ENCODE results near the gene C3orf85. TPM values are rescaled to one million over a fixed set of nuclear protein-coding genes. Genes with fewer than 3 reads are reported as not detected.

Gene C3orf85
- total and polyA plus RNA-seq, 7 donors: 5.1 to 36.5 (median 18.6) TPM; not detected in 4

- H3K36me3 ChIP-seq: no peaks in the 10 kb centered on the region
- no peaks in the 10 kb centered on the region for H3K4me1 ChIP-seq
- DNase-seq: no peak
- H3K27ac ChIP-seq: no peak overlapping the region
- no peaks in the 10 kb centered on the region for H3K27me3 ChIP-seq
- H3K4me3 ChIP-seq: no peak overlapping the region
- no peak for TF ChIP-seq POLR2AphosphoS5 (IDR thresholded peaks at IDR 0.05)
- TF ChIP-seq CTCF (IDR thresholded peaks at IDR 0.05): no peak
- TF ChIP-seq EP300 (IDR thresholded peaks at IDR 0.05): no peak
- no peak for TF ChIP-seq POLR2A (IDR thresholded peaks at IDR 0.05)
- WGBS, 2 donors: 86 to 87% methylated on average over 4 of the region's 4 CpGs
- H3K9me3 ChIP-seq: no peaks in the 10 kb centered on the region
- intact Hi-C loops (cut with DNase I): no loop called here
Measured at GRCh38 chr3:109114746-109115145, 21.8 kb upstream of the C3orf85 start.

GRCh38 chr3:109115451-109115850 lies 21.1 kb upstream of the C3orf85 start:
- no peak for TF ChIP-seq POLR2A (IDR thresholded peaks at IDR 0.05)
- no peak for TF ChIP-seq CTCF (IDR thresholded peaks at IDR 0.05)
- TF ChIP-seq POLR2AphosphoS5 (IDR thresholded peaks at IDR 0.05): no peak
- TF ChIP-seq EP300 (IDR thresholded peaks at IDR 0.05): no peak
- Histone ChIP-seq H3K9me3 (no peaks in the 10 kb centered on the region), H3K27me3 (no peaks in the 10 kb centered on the region), H3K36me3 (no peaks in the 10 kb centered on the region), H3K27ac (no peak overlapping the region), H3K4me1 (no peaks in the 10 kb centered on the region), H3K4me3 (no peak overlapping the region)
- intact Hi-C loops (cut with DNase I): no loop called here
- WGBS, 2 donors: 74 to 78% methylated on average over 2 of the region's 2 CpGs
- DNase-seq: no peak

DNA sequence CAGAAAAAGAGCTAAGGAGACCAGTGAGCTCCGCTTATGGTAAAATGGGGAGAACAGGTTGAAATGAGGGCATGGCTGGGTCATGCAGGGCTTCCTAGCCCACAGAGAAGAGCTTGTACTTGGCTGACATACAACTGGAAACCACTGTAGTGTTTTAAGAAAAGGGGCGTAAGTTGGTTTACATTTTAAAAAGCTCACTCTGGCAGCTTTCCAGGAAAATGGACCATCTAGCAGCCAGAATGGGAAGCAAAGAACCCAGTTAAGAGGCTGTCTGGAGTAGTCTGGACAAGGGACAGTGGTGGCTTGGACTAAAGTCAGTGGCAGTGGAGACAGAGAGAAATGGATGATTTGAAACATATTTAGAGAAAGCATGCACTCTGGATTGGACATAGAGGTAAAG lies 20.5 kb upstream of the C3orf85 start:
- H3K9me3 ChIP-seq: no peaks in the 10 kb centered on the region
- intact Hi-C loops (cut with DNase I): no loop called here
- no peak overlapping the region for H3K27ac ChIP-seq

DNA sequence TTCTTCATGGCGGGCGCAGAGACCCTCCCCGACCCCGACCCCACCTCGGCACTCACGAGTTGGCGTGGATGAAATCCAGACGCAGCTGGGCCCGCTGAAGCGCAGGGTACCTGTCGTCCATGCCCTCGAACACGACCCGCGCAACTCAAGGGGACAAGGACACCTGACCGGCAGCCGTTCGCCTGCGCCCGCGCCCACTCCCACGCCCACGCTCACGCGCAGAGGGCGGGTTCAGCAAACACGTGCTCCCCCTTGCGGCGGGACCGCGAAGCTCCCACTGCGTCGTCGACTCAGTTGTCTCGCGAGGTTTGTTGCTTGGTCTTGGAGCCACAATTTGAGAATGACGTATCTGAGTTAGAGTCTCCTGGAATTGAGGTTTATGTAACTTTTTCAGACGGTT lies 18.6 kb upstream of the C3orf85 start, which contains the start of gene MORC1:
Gene MORC1 (minus strand): TSS at position 196 of the 400 bp plus-strand sequence. CDS start 75 bp downstream, at position 121.
- intact Hi-C loops (cut with DNase I): no loop called here
- WGBS, 2 donors: 95% methylated on average over 38 of the region's 38 CpGs

More for the DNA sequence above, 20.5 kb upstream of the C3orf85 start:
- Histone ChIP-seq H3K4me1 (no peaks in the 10 kb centered on the region), H3K4me3 (no peak overlapping the region), H3K36me3 (no peaks in the 10 kb centered on the region), H3K27me3 (no peaks in the 10 kb centered on the region)
- no peak for TF ChIP-seq POLR2A (IDR thresholded peaks at IDR 0.05)
- TF ChIP-seq CTCF (IDR thresholded peaks at IDR 0.05): no peak
- TF ChIP-seq POLR2AphosphoS5 (IDR thresholded peaks at IDR 0.05): no peak
- TF ChIP-seq EP300 (IDR thresholded peaks at IDR 0.05): no peak
- 80 to 81% methylated on average over 2 of the region's 2 CpGs for WGBS, 2 donors
- no peak for DNase-seq

More for the DNA sequence above, 18.6 kb upstream of the C3orf85 start, which contains the start of gene MORC1:
- Histone ChIP-seq H3K36me3 (no peaks in the 10 kb centered on the region), H3K27ac (no peak within 1 kb of the TSS), H3K9me3 (no peaks in the 10 kb centered on the region), H3K27me3 (no peaks in the 10 kb centered on the region), H3K4me3 (no peak within 1 kb of the TSS), H3K4me1 (no peaks in the 10 kb centered on the region)
- TF ChIP-seq POLR2A (IDR thresholded peaks at IDR 0.05) (no peak), EP300 (IDR thresholded peaks at IDR 0.05) (no peak), POLR2AphosphoS5 (IDR thresholded peaks at IDR 0.05) (no peak), CTCF (IDR thresholded peaks at IDR 0.05) (no peak)
- DNase-seq: no peak

Measured in sigmoid colon (tissue), 7 donors.